NCI-H2029 (cell line): ENCODE data around the gene PORCN.
"Not testable (repeated sequence)": the region's sequence is repeated elsewhere in the genome, so short reads cannot be mapped to it uniquely, and the experiment has no call there.

Experiments
- DNase-seq: peaks from one replicate; lab custom pipeline; 2025; lab: John Stamatoyannopoulos, UW

The PORCN gene

DNA sequence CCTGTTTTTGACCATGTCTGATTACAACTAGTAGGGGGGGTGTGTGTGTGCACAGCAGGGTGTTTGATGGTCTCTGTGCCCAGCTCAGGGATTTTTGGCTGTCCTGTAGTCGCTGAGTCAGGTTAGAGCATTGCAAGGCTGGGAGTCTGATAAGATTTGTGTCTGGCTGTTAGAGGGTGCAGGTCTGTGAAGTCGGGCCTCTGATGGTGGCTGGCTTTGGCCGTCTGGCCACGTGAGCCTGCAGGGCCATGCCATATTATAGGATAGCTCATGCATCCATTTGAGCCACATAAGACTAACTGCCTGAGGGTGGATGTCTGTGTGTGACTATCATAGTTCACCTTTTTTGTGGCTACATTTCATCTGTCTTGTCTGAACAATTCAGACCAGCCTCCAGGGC lies 4.9 kb downstream of the PORCN start:
- DNase-seq: no peak

DNA sequence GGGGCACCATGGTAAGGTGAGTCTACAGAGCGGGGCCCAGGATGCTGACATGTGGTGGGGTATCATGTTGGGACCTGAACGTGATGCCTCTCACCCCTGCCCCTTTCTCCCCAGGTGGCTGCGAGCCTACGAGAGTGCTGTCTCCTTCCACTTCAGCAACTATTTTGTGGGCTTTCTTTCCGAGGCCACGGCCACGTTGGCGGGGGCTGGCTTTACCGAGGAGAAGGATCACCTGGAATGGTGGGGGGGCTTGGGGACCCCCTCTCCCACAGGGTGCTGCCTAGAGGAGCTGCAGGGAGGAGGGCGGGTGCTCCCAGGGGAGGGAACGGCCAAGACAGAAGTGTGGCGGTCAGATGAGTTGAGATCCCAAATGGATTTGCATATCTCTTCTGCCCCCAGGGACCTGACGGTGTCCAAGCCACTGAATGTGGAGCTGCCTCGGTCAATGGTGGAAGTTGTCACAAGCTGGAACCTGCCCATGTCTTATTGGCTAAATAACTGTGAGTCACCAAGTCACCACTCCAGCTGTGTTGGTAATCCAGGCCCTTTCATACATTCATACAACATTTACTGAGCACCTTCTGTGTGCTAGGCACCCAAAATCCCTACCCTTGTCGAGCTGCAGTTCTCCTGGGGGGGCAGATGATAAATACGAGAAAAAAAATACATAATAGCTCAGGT lies 5.5 kb downstream of the PORCN start:
- DNase-seq: no peak

DNA sequence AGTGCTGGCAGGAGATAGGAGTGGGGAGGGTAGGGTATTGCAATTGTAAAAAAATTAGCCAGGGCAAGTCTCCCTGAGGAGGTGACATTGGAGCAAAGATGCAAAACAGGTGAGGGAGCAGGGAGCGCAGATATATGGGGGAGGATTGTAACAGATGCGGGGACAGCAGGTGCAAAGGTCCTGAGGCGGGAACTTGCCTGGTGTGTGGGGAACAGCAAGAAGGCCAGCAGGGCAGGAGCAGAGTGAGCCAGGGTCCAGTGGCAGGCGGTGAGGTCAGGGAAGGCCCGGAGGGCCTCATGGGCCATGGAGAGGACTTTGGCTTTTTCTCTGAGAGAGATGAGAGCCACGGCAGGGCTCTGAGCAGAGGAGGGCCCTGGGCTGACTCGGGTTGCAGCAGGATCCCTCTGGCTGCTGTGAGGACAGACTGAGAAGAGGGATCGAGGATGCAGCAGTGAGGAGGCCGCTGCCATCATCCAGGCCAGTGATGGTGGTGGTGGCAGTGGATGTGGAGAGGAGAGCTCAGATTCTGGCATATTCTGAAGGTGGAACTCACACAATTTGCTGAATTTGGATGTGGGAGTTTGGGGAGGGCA lies 6.2 kb downstream of the PORCN start:
- DNase-seq: no peak

DNA sequence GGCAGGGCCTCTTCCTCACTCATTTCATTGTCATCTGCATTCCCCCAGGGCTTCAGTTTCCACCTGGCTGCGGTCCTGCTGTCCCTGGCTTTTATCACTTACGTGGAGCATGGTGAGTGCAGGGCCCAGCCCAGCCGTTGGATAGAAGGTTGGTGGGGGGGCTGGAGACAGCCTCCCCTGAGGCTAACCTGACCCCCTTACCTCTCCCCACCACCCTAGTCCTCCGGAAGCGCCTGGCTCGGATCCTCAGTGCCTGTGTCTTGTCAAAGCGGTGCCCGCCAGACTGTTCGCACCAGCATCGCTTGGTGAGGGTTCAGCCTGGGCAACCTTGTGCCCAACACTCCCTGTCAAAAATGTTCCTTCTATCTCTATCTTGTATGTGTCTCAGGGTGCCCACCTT lies 7.0 kb downstream of the PORCN start:
- no peak for DNase-seq

DNA sequence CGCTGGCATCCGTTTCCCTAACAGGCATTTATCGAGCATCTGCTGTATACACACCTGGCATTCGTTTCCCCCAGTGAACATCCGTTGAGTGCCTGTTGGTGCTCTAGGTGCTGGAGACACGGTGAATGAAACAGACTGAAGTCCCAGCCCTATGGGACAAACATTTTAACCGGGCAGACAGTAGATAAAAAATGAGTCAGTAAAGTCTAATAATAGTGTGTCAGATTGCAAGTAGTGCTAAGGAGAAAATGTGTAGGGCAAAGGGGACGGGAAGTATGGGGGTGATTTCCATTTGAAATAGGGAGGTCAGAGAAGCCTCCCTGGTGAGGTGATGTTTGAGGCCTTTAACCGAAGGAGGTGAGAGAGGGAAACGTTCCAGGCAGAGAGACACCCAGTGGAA lies 7.5 kb downstream of the PORCN start:
- DNase-seq: no peak

DNA sequence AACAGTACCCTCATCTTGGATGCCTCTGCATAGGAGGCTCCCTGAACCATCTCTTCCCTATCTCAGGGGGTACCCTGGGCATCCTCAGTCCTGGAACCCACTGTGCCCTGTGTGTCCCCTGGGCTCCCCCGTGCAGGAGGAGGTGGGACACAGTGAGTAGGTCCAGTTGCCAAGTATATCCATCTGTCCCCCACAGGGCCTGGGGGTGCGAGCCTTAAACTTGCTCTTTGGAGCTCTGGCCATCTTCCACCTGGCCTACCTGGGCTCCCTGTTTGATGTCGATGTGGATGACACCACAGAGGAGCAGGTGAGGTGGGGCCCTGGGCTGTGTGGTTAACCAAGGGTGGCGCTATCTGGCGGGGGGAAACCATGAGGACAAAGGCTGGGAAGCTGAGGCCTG lies 8.2 kb downstream of the PORCN start:
- no peak for DNase-seq

DNA sequence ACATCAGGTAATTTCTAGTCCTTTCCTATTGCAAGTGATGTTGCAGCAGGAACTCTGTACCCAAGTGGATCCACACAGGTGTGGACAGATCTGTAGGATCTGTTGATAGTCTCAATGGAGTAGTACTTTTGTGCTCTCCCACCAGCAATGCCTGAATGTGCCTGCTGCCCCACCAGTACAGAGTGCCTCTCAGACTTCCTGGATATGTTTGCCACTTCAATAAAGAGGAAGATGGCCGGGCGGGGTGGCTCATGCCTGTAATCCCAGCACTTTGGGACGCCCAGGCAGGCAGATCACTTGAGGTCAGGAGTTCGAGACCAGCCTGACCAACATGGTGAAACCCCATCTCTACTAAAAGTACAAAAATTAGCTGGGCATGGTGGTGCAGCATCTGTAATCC lies 10.7 kb downstream of the PORCN start:
- not testable (repeated sequence) for DNase-seq

DNA sequence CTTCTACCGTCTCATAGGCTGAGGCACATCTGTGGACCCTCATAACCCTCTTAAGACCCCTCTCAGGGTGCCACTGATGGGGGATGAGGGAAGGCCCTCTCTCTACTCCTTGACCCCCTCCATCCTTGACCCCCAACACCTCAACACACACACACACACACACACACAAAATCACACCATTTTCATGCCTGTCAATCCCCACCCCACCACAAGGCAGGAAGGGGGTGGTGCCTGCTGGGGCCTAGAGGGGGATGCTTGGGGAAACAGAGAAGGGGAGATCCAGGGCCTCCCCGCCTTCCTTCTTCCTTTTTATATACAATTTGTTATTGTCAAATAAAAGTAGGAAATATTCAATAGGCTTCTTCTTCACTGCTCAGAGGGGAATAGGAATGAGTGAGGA lies 11.7 kb downstream of the PORCN start:
- no peak for DNase-seq

DNA sequence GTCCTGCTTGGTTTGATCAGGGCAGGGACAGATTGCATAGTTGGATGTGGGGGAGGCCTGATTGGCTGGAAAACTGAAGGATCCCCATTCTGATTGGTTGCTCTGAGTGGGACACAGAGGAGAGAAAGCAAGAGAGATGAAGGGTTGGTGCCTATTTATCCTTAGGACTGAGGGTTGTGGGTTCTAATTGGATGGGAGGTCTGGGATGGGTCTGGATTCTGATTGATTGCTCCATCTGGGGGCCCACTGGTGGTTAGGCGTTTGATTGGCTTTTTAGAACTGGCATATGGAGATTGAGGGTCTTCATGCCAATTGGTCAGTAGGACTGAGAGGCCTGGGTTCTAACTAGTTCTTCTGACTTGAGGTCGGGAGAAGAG lies 12.2 kb downstream of the PORCN start:
- no peak for DNase-seq

DNA sequence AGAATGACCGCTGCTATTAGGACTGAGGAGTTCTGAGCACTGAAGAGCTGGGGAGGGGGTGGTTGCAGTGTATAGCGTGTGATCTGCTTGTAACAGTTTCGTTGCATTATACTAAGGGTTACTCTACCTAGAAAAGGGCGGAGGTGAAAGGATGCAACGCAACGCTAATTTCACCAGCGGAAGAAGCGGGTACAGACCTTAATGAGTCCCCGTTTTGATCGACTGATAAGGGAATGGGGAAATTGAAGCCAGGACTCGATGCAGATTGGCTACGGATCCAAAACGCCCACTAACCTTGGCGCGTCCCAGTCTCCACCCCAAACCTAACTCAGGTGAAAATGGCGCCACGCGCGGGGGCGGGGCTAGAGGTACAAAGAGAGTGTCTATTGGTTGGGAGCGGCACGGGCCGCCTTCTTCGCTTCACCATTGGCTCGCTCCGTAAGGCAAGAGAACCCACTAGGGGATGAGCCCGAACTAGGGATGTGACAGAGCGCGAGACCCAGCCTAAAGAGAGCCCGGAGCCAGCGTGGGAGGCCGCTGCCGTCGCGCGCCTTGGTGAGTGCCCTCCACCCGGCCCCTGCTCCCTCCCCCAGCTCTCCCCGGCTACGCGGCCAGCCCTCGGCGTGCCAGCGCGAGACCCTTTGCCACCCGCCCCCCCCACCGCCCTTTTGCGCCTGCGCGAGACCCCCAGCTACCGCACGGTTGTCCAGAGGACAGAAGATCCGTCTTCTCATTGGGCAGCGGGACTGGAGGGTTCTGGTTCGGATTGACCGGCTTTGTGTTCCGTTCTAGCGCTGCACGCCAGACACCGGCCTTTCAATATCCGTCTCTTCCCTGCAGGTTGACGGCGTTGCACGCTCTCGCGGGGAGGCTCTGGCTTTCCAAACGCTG lies 12.8 kb downstream of the PORCN start, which contains the start of gene EBP:
Gene EBP (plus strand): TSS at position 456 of the 891 bp plus-strand sequence. CDS start 1,964 bp downstream, outside the sequence.
- peak; percentile 87 for DNase-seq

DNA sequence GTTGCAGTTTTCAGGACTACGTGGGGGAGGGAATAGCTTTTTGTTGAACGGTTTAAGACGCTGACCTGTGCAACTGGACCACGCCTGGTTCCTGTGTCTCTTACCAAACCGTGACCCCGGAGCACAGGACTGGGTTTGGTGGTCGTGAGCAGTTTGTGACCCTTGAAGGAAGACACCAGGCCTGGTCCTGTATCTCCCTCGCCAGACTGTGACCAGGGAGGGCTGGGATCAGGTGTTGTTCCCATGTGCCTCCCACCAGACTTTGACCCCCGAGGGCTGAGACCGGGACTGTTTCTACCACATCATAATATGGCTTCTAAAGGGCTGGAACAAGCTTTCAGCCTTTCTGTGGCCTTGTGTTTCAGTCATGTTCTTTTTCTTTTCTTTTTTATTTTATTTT lies 13.5 kb downstream of the PORCN start:
- DNase-seq: no peak

DNA sequence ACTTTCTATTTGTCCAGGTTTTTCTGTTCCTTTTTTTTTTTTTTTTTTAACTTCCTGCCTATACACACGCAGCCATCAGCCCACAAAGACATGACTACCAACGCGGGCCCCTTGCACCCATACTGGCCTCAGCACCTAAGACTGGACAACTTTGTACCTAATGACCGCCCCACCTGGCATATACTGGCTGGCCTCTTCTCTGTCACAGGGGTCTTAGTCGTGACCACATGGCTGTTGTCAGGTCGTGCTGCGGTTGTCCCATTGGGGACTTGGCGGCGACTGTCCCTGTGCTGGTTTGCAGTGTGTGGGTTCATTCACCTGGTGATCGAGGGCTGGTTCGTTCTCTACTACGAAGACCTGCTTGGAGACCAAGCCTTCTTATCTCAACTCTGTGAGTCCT lies 14.9 kb downstream of the PORCN start:
- DNase-seq: no peak

DNA sequence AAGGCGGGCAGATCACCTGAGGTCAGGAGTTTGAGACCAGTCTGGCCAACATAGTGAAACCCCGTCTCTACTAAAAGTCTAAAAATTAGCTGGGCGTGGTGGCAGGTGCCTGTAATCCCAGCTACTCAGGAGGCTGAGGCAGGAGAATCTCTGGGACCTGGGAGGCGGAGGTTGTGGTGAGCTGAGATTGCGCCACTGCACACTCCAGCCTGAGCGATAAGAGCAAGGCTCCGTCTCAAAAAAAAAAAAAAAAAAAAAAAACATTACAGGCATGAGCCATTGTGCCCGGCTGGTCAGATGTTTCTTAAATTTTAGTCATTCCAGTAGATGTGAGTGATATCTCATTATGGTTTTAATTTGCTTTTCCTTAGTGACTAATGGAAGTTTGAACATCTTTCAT lies 17.1 kb downstream of the PORCN start:
- not testable (repeated sequence) for DNase-seq

DNA sequence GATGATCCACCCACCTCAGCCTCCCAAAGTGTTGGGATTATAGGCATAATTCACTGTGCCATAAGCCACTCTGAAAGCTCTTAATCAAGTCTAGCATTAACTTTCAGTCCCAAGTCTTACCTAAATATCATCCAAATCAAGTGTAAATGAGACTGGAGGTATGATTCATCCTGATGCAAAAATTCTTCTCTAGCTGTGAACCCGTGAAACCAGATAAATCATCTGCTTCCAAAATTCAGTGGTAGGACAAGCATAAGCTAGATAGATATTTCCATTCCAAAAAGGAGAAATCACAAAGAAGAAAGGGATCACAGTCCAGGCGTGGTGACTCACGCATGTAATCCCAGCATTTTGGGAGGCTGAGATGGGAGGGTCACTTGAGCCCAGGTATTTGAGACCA lies 21.9 kb downstream of the PORCN start:
- no peak for DNase-seq

DNA sequence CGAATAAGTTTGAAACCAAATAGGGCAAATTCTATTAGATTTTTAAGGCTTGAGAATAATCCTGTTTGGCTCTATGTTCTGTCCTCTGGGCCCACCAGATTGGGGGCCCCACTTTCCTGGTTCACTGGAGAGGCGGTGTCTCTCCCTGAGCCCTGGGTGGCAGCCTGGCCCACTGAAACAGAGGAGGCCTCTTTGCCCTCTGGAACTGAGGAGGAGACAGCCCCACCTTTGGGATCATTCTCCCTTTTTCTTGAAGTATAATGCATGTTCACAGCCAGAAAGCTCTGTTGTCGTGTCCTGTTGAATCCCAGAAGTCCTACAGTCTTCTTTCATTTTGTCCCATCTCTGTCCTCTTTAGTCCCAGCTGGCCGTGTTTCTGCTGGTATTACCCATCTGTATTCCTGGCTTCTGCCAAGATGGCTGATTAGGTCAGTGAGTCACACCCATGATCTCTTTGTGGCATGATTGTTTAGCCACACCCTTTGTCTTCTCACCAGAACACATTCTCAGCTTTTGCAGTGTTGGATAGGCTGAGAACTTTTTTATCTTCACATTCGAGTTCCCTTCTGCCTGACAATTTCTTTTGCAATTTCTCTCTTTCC lies 22.7 kb downstream of the PORCN start:
- no peak for DNase-seq

DNA sequence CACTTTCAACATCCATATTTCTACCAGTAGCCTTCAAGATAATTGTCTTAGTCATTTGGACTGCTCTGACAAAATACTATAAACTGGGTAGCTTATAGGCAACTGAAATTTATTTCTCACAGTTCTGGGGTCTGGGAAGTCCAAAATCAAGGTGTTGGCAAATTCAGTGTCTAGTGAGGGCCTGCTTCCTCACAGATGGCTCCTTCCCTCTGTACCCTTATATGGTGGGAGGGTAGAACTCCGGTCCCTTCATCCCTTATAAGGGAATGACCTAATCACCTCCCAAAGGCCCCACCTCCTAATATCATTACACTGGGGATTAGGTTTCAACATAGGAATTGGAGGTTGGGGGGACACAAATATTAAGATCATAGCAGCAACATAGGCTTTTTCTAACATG lies 23.4 kb downstream of the PORCN start:
- DNase-seq: no peak

DNA sequence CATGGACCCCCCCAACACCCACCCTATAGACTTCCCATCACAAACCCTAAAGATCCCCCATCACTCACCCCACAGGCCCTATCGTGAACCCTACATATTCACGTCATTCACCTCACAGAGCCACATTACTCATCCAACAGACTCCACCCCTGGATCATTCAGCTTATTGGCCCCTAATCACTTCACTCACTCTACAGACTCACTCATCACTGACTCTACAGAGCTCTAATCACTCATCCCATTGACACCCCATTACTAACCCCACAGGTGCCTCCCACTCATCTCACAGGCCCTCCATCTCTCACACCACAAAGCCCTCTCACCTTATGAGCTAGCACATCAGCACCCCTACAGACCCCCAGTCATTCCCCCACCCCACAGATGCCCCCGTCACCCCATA lies 24.4 kb downstream of the PORCN start:
- no peak for DNase-seq

DNA sequence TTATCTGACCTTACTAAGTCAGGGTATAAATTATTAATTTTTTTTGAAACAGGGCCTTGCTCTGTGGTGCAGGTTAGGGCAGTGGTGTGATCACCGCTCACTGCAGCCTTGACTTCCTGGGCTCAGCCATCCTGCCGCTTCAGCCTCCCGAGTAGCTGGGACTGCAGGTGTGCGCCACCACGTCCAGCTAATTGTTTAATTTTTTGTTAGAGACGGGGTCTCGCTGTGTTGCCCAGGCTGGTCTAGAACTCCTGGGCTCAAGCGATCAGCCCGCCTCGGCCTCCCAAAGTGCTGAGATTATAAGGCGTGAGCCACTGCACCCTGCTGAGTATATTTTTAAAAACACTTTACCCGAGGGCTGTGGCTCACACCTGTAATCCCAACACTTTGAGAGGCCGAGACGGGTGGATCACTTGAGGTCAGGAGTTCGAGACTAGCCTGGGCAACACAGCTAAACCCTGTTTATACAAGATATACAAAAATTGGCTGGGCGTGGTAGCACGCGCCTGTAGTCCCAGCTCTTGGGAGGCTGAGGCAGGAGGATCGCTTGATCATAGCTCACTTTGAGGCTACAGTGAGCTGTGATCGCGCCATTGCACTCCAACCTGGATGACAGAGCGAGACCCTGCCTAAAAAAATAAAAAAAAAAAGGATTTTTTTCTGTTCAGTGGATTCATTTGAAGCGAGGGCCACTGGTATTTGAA lies 30.0 kb downstream of the PORCN start:
- no peak for DNase-seq

DNA sequence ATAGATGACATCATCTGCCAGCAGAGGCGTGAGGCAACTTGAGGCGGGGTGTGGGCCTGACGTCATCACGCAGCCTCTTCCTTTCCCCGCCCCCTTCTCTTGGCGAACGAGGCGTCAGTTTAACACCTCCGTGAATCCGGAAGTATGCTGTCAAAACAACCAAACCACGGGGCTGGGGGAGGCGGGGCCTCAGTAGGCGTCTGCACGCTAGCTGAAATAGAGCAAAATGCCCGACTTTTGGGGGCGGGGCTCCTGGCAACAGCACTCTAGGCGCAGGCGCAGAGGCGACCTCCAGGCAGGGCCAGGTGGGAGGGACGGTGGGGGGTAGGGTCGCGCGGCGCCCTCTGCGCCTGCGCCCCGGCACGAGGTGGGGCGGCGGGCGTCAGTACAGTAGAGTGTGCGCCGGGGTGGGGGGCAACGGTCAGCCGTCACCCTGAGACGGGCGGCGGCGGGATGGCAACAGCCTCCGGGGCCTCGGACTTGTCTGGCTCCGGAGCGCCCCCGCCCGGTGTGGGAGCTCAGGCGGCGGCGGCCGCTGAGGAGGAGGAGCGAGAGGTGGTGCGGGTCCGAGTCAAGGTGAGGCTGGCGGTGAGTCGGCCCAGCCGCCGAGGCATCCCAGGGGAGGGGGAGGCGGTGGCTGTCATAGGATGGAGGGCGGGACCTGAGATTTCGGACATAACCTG lies 30.7 kb downstream of the PORCN start, which contains the start of gene TBC1D25:
Gene TBC1D25 (plus strand): TSS at position 370 of the 683 bp plus-strand sequence. CDS start 84 bp downstream, at position 454.
- DNase-seq: peak; percentile 94

DNA sequence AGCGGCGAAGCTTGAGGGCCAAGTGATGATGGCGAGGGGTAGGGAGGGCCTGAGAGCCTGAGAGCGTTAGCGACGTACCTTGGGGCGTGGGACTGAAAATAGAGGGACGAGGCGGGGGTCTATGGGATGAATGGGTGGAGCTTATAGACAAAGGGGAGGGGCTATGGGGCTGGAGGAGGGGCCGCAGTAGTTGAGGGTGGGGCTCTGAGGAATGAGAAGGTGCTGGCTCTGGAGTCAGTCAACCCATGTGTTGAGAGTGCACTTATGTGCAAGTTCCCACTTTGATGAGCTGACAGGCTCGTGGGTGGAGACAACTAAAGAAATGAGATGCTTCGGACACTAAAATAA lies 31.2 kb downstream of the PORCN start:
- DNase-seq: no peak

DNA sequence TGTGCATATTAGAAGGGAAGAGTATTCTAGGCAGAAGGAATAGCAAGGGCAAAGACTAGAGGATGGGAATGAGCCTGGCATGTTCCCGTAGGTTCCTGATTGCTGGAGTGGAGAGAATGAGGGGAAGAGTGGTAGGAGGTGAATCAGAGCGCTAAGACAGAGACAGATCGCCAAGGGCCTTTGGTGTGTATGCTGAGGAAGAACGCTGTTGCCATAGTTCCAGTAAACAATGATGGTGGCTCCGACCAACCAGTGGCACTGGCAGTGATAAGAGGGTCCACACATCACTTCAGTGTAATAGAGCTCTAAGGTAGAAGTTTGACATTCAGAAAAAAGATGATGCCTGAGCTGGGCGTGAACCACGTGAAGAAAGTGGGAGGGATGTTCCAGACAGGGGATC lies 31.7 kb downstream of the PORCN start:
- DNase-seq: no peak
